GM13977 (cell line): Measurements from ENCODE around the gene CGB7.
"Not testable (repeated sequence)": the region's sequence is repeated elsewhere in the genome, so short reads cannot be mapped to it uniquely, and the experiment has no call there.

Source experiments
- DNase-seq: peaks from one replicate; pipeline ENCODE4 v3.0.0; 2012; ENCODE audit warnings: low spot score
- in situ Hi-C: fragments of 300-500 bp; cut with MboI; formaldehyde crosslinking; loops from one replicate; pipeline ENCODE4 v1.12.0; 2022; ENCODE audit warnings: low sequenced_read_pairs, low pct_unique_long_range_greater_than_20kb, mixed read lengths, inconsistent platforms; ENCODE audit not compliant: unreplicated experiment
- TF ChIP-seq, protein P1 (sequence below): IDR thresholded peaks from 2 replicates; pipeline ENCODE4 v1.5.1; 2012; ENCODE audit warnings: mild to moderate bottlenecking, control low read depth; ENCODE audit not compliant: insufficient read depth; ENCODE audit errors: extremely low read depth, missing control alignments

CGB7 gene

DNA sequence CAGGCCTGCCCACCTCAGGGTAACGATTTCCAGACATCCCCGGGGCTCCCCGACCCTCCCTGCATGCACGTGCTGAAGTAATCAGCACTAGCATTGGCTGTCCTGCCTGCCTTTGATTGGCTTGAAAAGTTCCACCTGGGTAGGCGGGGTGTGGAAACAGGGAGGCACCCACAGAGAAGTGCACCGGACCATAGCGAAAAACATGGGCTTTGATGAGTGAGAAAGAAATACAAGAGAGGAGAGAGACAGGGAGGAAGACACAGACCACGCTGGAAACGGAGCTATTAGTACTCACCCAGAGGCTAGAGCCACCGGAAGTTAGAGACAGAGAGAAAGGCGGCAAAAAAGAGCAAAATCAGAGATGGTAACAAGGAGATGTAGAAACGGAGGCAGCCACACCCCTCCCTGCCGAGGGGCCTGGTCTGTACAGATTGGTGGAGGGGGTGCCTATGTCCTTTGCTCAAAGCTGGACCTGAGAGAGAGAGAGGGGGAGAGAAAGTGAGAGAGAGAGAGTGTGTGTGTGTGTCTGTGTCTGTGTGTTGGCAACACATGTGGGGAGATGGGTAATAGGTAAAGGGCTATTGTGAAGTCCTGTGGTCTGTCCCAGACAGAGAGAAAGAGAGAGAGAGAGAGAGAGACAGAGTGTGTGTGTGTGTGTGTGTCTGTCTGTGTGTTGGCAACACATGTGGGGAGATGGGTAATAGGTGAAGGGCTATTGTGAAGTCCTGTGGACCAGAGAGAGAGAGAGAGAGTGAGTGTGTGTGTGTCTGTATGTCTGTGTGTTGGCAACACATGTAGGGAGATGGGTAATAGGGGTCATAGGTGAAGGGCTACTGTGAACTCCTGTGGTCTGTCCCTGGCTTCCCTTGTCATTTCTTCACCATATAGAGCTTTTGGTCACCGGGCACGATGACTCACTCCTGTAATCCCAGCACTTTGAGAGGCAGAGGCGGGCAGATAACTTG, 36.3 kb downstream of the CGB7 start:
- DNase-seq = peak; percentile 54
- in situ Hi-C loops = no loop called here
- TF ChIP-seq, protein P1, sequence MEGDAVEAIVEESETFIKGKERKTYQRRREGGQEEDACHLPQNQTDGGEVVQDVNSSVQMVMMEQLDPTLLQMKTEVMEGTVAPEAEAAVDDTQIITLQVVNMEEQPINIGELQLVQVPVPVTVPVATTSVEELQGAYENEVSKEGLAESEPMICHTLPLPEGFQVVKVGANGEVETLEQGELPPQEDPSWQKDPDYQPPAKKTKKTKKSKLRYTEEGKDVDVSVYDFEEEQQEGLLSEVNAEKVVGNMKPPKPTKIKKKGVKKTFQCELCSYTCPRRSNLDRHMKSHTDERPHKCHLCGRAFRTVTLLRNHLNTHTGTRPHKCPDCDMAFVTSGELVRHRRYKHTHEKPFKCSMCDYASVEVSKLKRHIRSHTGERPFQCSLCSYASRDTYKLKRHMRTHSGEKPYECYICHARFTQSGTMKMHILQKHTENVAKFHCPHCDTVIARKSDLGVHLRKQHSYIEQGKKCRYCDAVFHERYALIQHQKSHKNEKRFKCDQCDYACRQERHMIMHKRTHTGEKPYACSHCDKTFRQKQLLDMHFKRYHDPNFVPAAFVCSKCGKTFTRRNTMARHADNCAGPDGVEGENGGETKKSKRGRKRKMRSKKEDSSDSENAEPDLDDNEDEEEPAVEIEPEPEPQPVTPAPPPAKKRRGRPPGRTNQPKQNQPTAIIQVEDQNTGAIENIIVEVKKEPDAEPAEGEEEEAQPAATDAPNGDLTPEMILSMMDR = no peak

DNA sequence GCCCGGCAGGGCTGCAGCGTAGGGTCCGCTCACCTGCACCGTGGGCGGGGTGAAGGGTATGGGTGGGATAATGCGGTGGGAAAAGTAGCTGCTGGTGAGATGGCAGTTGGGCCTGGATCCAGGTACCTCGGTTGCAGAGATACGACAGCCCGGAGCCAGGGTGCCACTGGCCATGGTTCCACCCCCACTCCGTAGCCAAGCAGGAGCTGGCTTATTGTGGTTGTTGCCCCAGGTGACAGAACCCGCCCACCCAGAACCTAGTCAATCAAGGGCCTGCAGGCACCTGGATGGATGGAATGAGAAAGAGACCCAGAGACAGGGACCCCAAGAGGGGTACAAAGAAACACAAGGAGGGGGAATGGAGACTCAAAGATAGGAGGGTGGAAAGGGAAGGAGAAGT, 37.2 kb downstream of the CGB7 start:
- in situ Hi-C loops = no loop called here
- TF ChIP-seq, protein P1 = no peak
- DNase-seq = no peak

DNA sequence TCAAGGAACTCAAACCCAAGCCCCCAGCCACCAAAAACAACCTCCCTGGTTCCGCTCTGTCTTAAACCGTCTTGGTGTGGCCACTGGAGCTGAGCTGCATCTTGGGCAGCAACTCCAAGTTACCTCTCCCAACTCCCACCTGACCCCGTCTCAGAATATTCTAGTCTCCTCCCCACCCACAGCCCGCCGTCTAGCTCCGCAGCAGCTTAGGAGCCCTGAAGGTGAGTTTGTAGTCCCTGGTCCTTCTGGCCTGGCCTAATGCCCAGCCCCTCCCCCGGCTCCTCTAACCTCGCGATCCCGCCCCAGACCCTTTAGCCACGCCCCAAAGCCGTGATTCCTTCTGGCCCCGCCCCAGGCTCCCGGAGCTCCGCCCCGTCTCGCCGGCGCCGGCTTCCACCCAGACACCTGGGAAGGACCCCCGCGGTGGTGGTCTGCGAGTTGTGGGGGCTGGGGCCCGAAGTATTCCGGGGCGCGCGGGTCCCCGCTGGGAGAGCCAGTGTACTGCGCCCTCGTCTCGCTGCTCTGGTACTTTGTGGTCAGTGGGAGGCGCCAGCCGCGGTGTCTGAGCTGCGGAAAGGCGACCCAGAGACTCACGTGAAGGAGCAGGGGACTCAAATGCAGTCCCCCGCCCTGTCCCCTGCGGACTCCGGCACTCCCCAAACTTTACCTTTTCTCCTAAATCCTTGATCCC, 38.2 kb downstream of the CGB7 start:
- TF ChIP-seq, protein P1 = peak; percentile 21
- peak; percentile 85 for DNase-seq
- in situ Hi-C loops = no loop called here

DNA sequence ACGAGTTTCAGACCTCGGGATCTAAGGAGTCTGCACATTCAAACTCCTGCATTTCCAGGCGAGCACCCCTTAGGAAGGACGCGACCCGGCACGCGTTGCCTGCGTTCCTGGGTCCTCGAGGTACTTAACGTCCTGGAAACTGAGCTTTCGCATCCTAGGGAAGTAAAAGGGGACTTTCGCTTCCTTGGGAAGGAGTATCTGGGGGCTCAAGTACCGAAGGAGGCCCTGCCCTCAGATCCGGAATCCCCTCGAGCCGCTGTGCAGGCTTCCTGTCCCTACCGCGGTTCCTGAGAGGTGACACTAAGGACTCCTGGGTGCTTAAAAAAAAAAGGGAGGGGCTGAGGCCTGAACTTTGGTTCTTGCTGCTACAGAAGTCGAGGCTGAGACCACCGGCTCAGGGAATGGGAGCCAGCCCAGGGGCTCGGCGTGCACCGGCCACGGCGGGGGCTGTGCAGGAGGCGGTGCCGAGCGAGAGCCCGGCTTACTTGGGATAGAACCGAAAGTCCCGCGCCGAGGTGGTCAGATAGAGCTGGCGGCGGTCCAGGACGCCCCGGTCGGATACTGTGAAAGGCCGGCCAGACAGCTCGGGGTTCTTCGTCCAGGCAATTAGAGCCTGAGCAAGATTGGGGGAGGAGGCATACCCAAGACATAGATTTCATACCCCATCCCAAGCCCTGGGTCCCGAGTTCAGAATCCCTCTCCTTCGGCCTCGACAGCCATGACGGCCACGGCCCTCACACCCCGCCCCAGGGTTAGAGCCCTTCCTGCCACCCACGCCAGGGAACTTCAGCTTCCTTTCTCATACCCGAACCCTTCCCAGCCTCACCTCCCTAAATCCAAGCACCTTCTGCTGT, 38.9 kb downstream of the CGB7 start:
- in situ Hi-C loops = not testable (repeated sequence)
- peak; percentile 53 for DNase-seq

DNA sequence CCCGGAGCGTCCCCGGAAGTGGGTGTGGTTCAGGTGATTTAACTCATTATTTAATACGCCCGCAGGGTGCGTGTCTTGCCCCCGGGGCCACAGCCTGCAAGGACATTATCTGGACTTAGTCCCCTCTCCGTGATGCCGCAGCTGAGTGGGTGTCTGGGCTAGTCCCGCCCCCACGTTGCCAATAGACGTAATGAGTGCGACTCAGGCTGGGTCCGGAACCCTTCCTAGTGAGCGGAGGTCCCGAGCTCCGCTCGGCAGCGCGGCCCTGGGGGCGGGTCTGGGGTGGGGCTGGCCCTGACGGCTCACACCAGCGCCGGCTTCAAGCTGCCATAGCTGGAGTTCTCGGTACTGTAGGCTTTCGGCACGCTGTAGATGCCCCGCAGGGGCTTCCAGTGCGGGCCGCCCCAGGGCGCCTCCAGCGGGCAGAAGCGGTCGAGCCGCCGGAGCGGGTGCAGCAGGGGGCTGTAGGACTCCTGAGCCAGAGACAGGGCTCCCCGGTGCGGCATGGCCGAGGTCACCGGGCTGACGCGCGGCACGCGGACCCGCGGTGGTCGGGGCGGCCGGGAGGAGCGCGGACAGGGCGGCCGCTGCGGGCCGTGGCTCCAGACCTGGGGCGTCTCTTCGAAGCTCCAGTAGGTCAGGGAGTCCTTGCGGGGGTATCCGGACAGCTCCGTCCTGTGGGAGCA, 39.7 kb downstream of the CGB7 start:
- peak; percentile 89 for DNase-seq
- TF ChIP-seq, protein P1 = peak; percentile 57
- in situ Hi-C loops = no loop called here

DNA sequence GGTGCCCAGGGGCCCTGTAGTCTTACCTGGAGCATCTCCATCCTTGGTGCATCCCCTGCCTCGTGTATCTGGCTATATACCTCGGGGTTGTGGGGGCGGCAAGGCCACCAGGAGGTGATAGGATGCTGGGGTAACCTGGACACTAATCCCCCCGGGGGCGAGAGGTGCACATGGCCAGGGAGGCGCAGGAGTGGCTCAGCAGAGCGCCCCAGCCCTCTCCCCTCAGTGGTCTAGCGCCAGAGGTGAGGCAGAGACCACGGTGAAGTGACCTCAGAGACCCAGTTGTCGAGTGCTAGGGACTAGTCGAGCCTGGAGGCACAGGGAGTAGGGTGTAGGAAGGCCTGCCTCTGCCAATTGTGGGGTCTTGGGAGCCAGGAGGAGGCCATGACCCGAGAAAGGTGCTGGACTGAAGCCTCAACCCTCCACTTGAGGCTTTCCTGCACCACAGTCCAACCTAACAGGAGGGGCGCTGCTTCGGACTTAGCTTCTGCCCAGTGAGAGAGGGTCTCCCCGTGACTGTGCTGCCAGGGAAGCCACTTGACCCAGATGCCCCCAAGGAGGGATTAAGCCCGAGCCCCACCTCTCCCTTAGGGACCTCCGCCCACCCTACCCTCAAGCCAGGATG, 40.4 kb downstream of the CGB7 start, which contains the start of gene LHB:
Gene LHB (minus strand): TSS at position 51 of the 625 bp plus-strand sequence. CDS start 10 bp downstream, at position 41.
- TF ChIP-seq, protein P1 = no peak
- in situ Hi-C loops = no loop called here

More for the DNA sequence above, 40.4 kb downstream of the CGB7 start, which contains the start of gene LHB:
- DNase-seq = no peak
